ENCODE data around the gene SDHAF2. TPM values are rescaled to one million over a fixed set of nuclear protein-coding genes. Genes with fewer than 3 reads are reported as not detected.
A peak's percentile ranks its signal among the peaks of the same experiment; 100 is the strongest.
"Not testable (repeated sequence)": the region's sequence is repeated elsewhere in the genome, so short reads cannot be mapped to it uniquely, and the experiment has no call there.

The SDHAF2 gene
- total RNA-seq, 4 donors from 2014 or later: 65.8 to 122 (median 81.4) TPM

DNA sequence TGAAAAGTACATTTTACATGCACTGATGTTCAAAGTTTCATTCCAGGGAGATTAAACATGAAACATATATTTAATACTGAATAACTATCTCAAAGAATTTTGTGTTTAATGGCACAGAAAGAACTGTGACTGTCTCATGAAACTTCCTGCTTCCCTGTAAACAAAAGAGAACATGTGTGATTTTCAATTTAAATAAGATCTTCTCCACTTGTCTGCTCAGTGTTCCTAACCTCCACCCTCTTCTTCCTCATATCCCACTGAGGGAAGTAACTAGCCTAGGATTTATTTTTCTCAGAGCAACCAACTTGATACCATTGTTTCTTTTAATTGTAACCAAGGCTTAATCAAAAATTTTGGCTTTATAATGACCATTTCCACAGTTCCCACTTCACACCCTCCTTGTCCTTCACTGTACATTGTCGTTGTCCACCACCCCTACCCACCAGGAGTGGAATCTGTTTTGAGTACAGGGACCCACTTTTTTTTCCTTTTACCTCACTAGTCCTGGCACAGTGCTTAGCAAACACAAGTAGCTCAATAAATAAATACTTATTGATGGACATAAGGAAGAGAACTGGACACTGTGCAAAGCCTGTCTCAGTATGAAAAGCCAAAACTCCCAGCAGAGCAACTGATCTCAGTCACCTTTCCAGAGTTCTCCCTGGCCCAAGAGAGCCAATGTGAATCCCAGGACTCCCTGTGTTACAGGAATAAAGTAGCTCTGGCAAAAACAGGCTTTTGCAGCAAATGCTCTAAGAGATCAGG lies 4.4 kb upstream of the SDHAF2 start:
- peaks cover 8 to 22% (median 14%) of the 10 kb centered on the region in 4 donors for H3K4me1 ChIP-seq
- in situ Hi-C loops (cut with MboI; ENCODE audit: low pct_ligation_motif_present in 1 of 4, low pct_unique_long_range_greater_than_20kb in 1 of 4, low sequenced_read_pairs in 3 of 4): no loop called here
- no peak for DNase-seq
- H3K27me3 ChIP-seq: no peaks in the 10 kb centered on the region
- peaks cover 0 to 63% (median 20%) of the 10 kb centered on the region in 4 donors for H3K36me3 ChIP-seq
- 84 to 86% methylated on average over 1 of the region's 1 CpG for WGBS, 2 donors (ENCODE audit: low coverage in 1 of 2)
- no peak for TF ChIP-seq POLR2AphosphoS5 (IDR thresholded peaks at IDR 0.05)
- TF ChIP-seq, protein P1, sequence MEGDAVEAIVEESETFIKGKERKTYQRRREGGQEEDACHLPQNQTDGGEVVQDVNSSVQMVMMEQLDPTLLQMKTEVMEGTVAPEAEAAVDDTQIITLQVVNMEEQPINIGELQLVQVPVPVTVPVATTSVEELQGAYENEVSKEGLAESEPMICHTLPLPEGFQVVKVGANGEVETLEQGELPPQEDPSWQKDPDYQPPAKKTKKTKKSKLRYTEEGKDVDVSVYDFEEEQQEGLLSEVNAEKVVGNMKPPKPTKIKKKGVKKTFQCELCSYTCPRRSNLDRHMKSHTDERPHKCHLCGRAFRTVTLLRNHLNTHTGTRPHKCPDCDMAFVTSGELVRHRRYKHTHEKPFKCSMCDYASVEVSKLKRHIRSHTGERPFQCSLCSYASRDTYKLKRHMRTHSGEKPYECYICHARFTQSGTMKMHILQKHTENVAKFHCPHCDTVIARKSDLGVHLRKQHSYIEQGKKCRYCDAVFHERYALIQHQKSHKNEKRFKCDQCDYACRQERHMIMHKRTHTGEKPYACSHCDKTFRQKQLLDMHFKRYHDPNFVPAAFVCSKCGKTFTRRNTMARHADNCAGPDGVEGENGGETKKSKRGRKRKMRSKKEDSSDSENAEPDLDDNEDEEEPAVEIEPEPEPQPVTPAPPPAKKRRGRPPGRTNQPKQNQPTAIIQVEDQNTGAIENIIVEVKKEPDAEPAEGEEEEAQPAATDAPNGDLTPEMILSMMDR (IDR thresholded peaks at IDR 0.05): no peak
- no peak for TF ChIP-seq POLR2A (IDR thresholded peaks at IDR 0.05)
- TF ChIP-seq EP300 (IDR thresholded peaks at IDR 0.05; ENCODE audit: low read depth): no peak
- H3K4me3 ChIP-seq: no peak overlapping the region
- H3K9me3 ChIP-seq: no peaks in the 10 kb centered on the region
- intact Hi-C loops (cut with DNase I; ENCODE audit: low total_unique reads): no loop called here
- H3K27ac ChIP-seq: no peak overlapping the region

DNA sequence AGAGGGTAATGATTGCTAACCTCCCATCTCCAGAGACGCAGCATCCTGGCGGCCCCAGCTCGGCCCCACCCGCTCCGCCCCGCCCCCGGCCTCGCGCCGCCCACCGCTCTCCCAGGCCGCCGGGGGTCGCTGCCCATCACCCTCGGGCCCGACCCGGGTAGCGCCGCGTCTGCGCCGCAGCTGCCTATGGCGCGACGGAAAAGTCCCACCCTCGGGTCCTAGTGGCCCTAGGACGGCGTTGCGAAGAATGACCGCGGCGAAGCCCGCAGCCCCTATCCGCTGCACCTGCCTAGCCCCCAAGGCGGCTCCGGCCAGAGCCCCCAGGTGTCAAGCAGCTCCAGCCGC lies 606 bp upstream of the SDHAF2 start:
- H3K27me3 ChIP-seq: no peaks in the 10 kb centered on the region
- in situ Hi-C loops (cut with MboI; ENCODE audit: low pct_ligation_motif_present in 1 of 4, low pct_unique_long_range_greater_than_20kb in 1 of 4, low sequenced_read_pairs in 3 of 4) (no loop called here), intact Hi-C loops (cut with DNase I; ENCODE audit: low total_unique reads) (no loop called here)
- WGBS, 2 donors (ENCODE audit: low coverage in 1 of 2): 0% methylated on average over 25 of the region's 37 CpGs; no CpG with 5 or more reads in 1 of the 2 donors
- DNase-seq: peak; percentile 63
- peak overlapping the region; percentile 93 to 100 (median 96) for H3K27ac ChIP-seq
- peak overlapping the region; percentile 64 to 99 (median 72) for H3K4me3 ChIP-seq
- H3K36me3 ChIP-seq: peaks cover 0 to 37% (median 10%) of the 10 kb centered on the region in 4 donors
- no peaks in the 10 kb centered on the region for H3K9me3 ChIP-seq
- H3K4me1 ChIP-seq: peaks cover 18 to 43% (median 27%) of the 10 kb centered on the region in 4 donors
- no peak for TF ChIP-seq POLR2A (IDR thresholded peaks at IDR 0.05)
- TF ChIP-seq EP300 (IDR thresholded peaks at IDR 0.05; ENCODE audit: low read depth): no peak
- TF ChIP-seq POLR2AphosphoS5 (IDR thresholded peaks at IDR 0.05): no peak
- TF ChIP-seq, protein P1 (IDR thresholded peaks at IDR 0.05): peak in 2 of 5 experiments; percentile 23 to 36

DNA sequence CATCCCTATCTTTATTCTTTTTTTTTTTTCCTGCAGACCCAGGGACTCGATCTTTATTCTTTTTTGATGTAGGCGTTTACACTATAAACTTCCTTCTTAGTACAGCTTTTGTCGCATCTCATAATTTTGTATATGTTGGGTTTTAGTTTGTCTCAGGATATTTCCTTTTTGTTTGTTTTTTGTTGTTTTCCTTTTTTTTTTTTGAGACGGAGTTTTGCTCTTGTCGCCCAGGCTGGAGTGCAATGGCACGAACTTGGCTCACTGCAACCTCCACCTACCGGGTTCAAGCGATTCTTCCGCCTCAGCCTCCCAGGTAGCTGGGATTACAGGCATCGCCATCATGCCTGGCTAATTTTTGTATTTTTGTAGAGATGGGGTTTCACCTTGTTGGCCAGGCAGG lies 915 bp downstream of the SDHAF2 start:
- DNase-seq; in situ Hi-C loops (cut with MboI; ENCODE audit: low pct_ligation_motif_present in 1 of 4, low pct_unique_long_range_greater_than_20kb in 1 of 4, low sequenced_read_pairs in 3 of 4); intact Hi-C loops (cut with DNase I; ENCODE audit: low total_unique reads); H3K9me3 ChIP-seq; H3K27me3 ChIP-seq: not testable (repeated sequence)
- Histone ChIP-seq H3K4me1 (peaks cover 21 to 48% (median 36%) of the 10 kb centered on the region in 4 donors), H3K27ac (peak overlapping the region; percentile 93 to 100 (median 96)), H3K4me3 (peak overlapping the region in 3 of 4 donors; percentile 64 to 76 (median 69)), H3K36me3 (peaks cover 0 to 22% (median 3%) of the 10 kb centered on the region in 4 donors)
- WGBS, 2 donors (ENCODE audit: low coverage in 1 of 2): 66 to 68% methylated on average over 9 to 10 of the region's 10 CpGs

DNA sequence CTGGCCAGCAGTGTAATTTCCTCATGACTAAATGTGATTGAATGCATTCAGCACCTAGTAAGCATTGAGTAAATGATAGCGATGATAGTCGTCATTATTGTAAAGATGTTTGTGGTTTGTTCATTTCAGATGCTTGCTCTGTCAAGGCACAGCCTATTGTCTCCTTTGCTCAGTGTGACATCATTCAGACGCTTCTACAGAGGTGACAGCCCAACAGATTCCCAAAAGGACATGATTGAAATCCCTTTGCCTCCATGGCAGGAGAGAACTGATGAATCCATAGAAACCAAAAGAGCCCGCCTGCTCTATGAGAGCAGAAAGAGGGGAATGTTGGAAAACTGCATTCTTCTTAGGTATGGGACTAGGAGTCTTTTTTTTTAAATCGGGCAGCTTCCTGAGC lies 7.6 kb downstream of the SDHAF2 start:
- DNase-seq: no peak
- Histone ChIP-seq H3K4me3 (no peak overlapping the region), H3K27ac (no peak overlapping the region), H3K9me3 (no peaks in the 10 kb centered on the region), H3K36me3 (peaks cover 0 to 36% (median 22%) of the 10 kb centered on the region in 4 donors), H3K4me1 (peaks cover 3 to 15% (median 11%) of the 10 kb centered on the region in 4 donors), H3K27me3 (no peaks in the 10 kb centered on the region)
- WGBS, 2 donors (ENCODE audit: low coverage in 1 of 2): 95 to 98% methylated on average over 5 of the region's 5 CpGs
- in situ Hi-C loops (cut with MboI; ENCODE audit: low pct_ligation_motif_present in 1 of 4, low pct_unique_long_range_greater_than_20kb in 1 of 4, low sequenced_read_pairs in 3 of 4): no loop called here
- TF ChIP-seq POLR2AphosphoS5 (IDR thresholded peaks at IDR 0.05) (no peak), EP300 (IDR thresholded peaks at IDR 0.05; ENCODE audit: low read depth) (no peak), POLR2A (IDR thresholded peaks at IDR 0.05) (no peak)
- TF ChIP-seq, protein P1 (IDR thresholded peaks at IDR 0.05): no peak
- intact Hi-C loops (cut with DNase I; ENCODE audit: low total_unique reads): no loop called here

All from transverse colon (tissue), 4 donors.